NT2/D1 (cell line): ENCODE measurements around the gene OGA.
A peak's percentile ranks its signal among the peaks of the same experiment; 100 is the strongest.

Experiments
- DNase-seq: peaks from one replicate; pipeline ENCODE4 v3.0.0-alpha.2; 2011; ENCODE audit warnings: low read depth, low spot score
- H3K27me3 ChIP-seq: 2 replicates; pipeline ENCODE4 v1.6.0; 2011; ENCODE audit warnings: mild to moderate bottlenecking; ENCODE audit not compliant: insufficient read length, insufficient read depth
- H3K36me3 ChIP-seq: 2 replicates; pipeline ENCODE4 v1.6.1; 2011; ENCODE audit warnings: mild to moderate bottlenecking, low read length, mixed read lengths; ENCODE audit not compliant: insufficient read depth, insufficient read length
- H3K4me1 ChIP-seq: 2 replicates; pipeline ENCODE4 v1.5.1; 2011; ENCODE audit not compliant: insufficient read depth, insufficient read length
- H3K4me3 ChIP-seq: 2 replicates; pipeline ENCODE4 v1.5.1; 2011; ENCODE audit warnings: low read depth; ENCODE audit not compliant: insufficient read length
- H3K9ac ChIP-seq: 2 replicates; pipeline ENCODE4 v1.6.0; 2011; ENCODE audit warnings: low read depth; ENCODE audit not compliant: insufficient read length
- H3K9me3 ChIP-seq: 2 replicates; pipeline ENCODE4 v1.5.1; 2011; ENCODE audit warnings: mild to moderate bottlenecking, low read length; ENCODE audit not compliant: insufficient read depth
- SUZ12 ChIP-seq: IDR thresholded peaks from 2 replicates; pipeline ENCODE4 v1.6.1; 2011; ENCODE audit not compliant: insufficient read length, insufficient read depth; ENCODE audit errors: extremely low read depth
- YY1 ChIP-seq: IDR thresholded peaks from 2 replicates; pipeline ENCODE4 v1.6.1; 2011; ENCODE audit not compliant: insufficient read length, insufficient read depth
- ZNF274 ChIP-seq: IDR thresholded peaks from 2 replicates; pipeline ENCODE4 v1.6.1; 2011; ENCODE audit warnings: mild to moderate bottlenecking, low read depth, low read length

OGA gene

DNA sequence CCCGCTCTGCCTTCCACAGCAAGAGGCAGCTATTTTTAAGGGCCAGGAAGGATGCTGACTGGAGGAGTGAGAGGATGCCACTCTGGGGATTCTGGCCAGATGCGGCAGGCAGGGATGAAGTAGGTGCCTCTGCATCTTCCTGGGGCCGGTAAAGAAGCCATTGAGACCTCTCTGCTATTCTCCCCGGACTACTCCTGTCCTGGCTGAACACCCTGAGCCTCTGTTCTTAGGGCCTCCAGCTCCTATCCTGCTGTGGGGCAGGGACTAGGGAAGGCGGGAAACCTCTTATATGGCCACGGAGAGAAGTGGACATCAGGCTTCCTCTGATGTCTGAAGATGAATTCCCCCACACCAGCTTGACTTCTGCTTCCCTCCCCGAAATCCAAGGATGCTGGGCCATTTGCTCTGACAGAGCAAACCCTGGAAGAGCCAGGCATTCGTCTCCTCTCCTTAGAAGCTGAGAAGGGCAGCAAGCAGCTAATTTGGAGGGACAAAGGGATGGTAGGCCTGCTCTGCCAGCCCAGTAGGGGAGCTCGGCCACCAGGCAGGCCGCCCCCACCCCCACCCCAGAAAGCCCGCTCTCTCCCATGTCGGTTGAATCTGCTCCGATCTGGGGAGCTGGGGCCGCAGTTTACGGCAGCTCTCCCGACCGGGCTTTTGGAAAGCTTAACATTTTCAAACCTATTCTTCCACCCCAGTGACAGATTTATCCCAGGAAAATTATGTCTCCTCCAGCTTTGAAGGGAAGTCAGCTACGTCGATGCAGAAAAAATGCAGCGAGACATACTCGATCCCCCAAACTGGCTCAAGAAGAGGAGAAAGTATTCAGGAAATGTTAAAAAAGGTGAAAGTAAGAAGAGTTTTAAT lies 45.1 kb downstream of the OGA start:
- H3K4me3 ChIP-seq, result no peak overlapping the region
- H3K9ac ChIP-seq, result peak overlapping the region; percentile 1
- no peaks in the 10 kb centered on the region for H3K9me3 ChIP-seq
- no peaks in the 10 kb centered on the region for H3K36me3 ChIP-seq
- peaks cover 4% of the 10 kb centered on the region for H3K4me1 ChIP-seq
- no peak for DNase-seq
- TF ChIP-seq SUZ12 (no peak), YY1 (no peak), ZNF274 (no peak)
- peaks cover 69% of the 10 kb centered on the region for H3K27me3 ChIP-seq

- DNase-seq, result no peak
Measured at GRCh38 chr10:101772017-101772894, 46.0 kb downstream of the OGA start.

DNA sequence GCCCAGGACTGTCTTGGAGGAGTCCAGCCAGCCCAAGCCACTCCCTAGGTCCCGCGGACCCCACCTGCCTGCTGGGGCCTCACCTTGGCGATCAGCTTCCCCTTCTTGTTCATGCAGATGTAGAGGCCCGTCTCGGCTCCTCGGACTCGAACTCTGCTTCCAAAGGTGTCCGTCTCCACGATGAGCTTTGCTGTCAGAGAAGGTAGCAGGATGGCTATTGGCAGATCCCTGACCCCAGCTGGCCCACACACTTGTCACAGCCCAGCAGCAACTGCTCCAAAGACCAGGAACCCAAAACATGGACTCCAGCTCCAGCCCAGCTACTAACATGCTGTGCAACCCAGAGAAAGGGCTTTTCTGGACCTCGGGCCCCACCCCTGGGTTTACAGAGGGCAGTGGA lies 46.9 kb downstream of the OGA start:
- H3K4me3 ChIP-seq, result no peak overlapping the region
- no peaks in the 10 kb centered on the region for H3K9me3 ChIP-seq
- no peak for TF ChIP-seq SUZ12
- no peak for TF ChIP-seq ZNF274
- no peak for TF ChIP-seq YY1
- DNase-seq, result no peak
- no peaks in the 10 kb centered on the region for H3K36me3 ChIP-seq
- H3K27me3 ChIP-seq, result peaks cover 51% of the 10 kb centered on the region
- peaks cover 4% of the 10 kb centered on the region for H3K4me1 ChIP-seq
- no peak overlapping the region for H3K9ac ChIP-seq

More at GRCh38 chr10:101772017-101772894, 46.0 kb downstream of the OGA start:
- no peak overlapping the region for H3K4me3 ChIP-seq
- no peaks in the 10 kb centered on the region for H3K9me3 ChIP-seq
- peaks cover 4% of the 10 kb centered on the region for H3K4me1 ChIP-seq
- no peak for TF ChIP-seq ZNF274
- no peak for TF ChIP-seq SUZ12
- TF ChIP-seq YY1, result no peak
- no peaks in the 10 kb centered on the region for H3K36me3 ChIP-seq
- peaks cover 60% of the 10 kb centered on the region for H3K27me3 ChIP-seq
- H3K9ac ChIP-seq, result no peak overlapping the region

DNA sequence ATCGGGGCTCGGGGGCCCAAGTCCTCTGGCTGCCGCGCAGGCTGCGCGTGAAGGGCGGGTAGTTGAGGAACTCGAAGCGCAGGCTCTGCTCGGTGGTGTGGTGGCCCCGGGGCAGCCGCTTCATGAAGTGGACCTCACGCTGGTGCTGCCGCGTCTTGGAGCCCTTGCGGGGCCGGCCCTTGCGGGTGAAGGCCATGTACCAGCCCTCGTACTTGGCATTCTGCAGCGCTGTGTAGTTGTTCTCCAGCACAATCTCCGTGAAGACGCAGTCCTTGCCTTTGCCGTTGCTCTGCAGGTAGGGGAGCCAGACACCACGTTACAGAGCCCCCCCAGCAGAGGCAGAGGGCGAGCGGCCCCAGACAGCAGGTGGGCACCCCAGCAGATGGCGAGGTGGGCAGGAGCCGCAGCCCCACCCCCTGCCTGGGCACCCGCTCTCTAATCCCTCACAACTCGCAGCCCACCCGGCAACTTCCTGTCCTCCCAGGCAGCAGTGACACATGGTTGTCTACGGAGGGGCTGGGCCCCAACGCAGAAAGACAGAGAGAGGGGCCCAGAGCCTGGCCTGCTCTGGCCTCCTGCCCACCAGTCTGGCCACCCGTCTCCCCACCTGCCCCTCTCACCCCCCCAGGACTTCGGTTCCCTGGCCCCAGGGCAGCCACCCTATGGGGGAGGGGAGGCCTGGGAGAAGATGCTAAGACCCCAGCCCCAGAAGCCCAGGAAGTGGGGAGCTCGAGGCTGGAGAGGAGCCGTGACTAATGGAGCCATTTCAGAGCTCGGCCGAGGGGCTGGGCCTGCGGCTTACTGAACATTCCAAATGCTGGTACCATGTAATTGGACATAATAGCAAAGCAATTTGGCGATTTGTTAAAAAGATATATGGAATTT lies 47.7 kb downstream of the OGA start:
- H3K9ac ChIP-seq, result no peak overlapping the region
- peaks cover 4% of the 10 kb centered on the region for H3K4me1 ChIP-seq
- peaks cover 49% of the 10 kb centered on the region for H3K27me3 ChIP-seq
- DNase-seq, result no peak
- no peaks in the 10 kb centered on the region for H3K36me3 ChIP-seq
- H3K4me3 ChIP-seq, result no peak overlapping the region
- H3K9me3 ChIP-seq, result no peaks in the 10 kb centered on the region
- no peak for TF ChIP-seq SUZ12
- no peak for TF ChIP-seq YY1

GRCh38 chr10:101769541-101770180 lies 48.6 kb downstream of the OGA start:
- no peaks in the 10 kb centered on the region for H3K9me3 ChIP-seq
- H3K4me3 ChIP-seq, result no peak overlapping the region
- TF ChIP-seq YY1 (no peak), SUZ12 (no peak), ZNF274 (no peak)
- peaks cover 48% of the 10 kb centered on the region for H3K27me3 ChIP-seq
- H3K9ac ChIP-seq, result no peak overlapping the region
- DNase-seq, result no peak
- H3K36me3 ChIP-seq, result no peaks in the 10 kb centered on the region
- H3K4me1 ChIP-seq, result peaks cover 4% of the 10 kb centered on the region

DNA sequence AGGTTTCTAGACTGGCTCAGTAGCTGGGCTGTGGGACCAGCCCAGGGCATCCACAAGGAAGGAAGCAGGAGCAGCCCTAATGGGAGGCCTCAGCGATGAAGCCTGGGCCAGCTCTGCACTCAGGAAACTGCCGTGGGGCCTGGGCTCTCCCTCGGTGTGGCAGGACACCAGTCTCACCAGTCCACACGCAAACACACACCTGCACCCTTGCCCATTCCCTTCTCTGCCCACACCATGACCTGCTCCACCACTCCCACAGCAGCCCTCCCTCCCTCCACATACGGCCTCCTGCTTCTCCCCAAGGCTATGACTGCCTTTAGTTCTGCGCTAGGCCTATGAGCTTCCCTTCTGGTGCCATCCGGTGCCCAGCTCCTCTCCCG lies 49.5 kb downstream of the OGA start:
- peaks cover 41% of the 10 kb centered on the region for H3K27me3 ChIP-seq
- no peak overlapping the region for H3K9ac ChIP-seq
- no peaks in the 10 kb centered on the region for H3K36me3 ChIP-seq
- TF ChIP-seq ZNF274 (no peak), YY1 (no peak), SUZ12 (no peak)
- no peak overlapping the region for H3K4me3 ChIP-seq
- no peaks in the 10 kb centered on the region for H3K9me3 ChIP-seq
- DNase-seq, result no peak
- H3K4me1 ChIP-seq, result peaks cover 4% of the 10 kb centered on the region
